H1 (cell line): ENCODE data around the gene DPP3.
"Not testable (repeated sequence)": the region's sequence is repeated elsewhere in the genome, so short reads cannot be mapped to it uniquely, and the experiment has no call there.

Source experiments
- CEBPB ChIP-seq: IDR thresholded peaks from 2 replicates; pipeline ENCODE4 v1.6.1; 2012; ENCODE audit warnings: low read depth, low read length
- CHD2 ChIP-seq: IDR thresholded peaks from 2 replicates; pipeline ENCODE4 v1.6.1; 2012; ENCODE audit warnings: low read length, improper control_type of control experiment
- EZH2 ChIP-seq: fragments of 200-600 bp; sonication (generic); IDR thresholded peaks from 2 replicates; pipeline ENCODE4 v1.7.1; 2012; ENCODE audit warnings: low read depth, mild to moderate bottlenecking, moderate library complexity, low read length, inconsistent platforms; ENCODE audit not compliant: severe bottlenecking
- GABPA ChIP-seq: IDR thresholded peaks from 2 replicates; pipeline ENCODE4 v1.6.1; 2011; ENCODE audit warnings: mild to moderate bottlenecking, low read length, moderate library complexity, borderline replicate concordance; ENCODE audit not compliant: insufficient read depth
- RXRA ChIP-seq: IDR thresholded peaks from 2 replicates; pipeline ENCODE4 v1.6.1; 2011; ENCODE audit warnings: low read depth, mild to moderate bottlenecking, low read length, moderate library complexity; ENCODE audit not compliant: insufficient read depth
- TF ChIP-seq, protein P1 (sequence below), 3 experiments: IDR thresholded peaks; 1 replicate in 2 of 3; 2 replicates in 1 of 3; pipeline versions ENCODE4 v1.5.1 to v1.6.1; 2011; ENCODE audit warnings: low read length in 3 of 3, mild to moderate bottlenecking in 3 of 3, inconsistent platforms in 2 of 3, low read depth in 1 of 3, moderate library complexity in 1 of 3; ENCODE audit not compliant: insufficient read depth in 1 of 3; ENCODE audit errors: control extremely low read depth in 1 of 3
- TF ChIP-seq, protein P2 (sequence below): IDR thresholded peaks from 2 replicates; pipeline ENCODE4 v1.6.1; 2012; ENCODE audit warnings: low read length, inconsistent platforms
- TF ChIP-seq, protein P3 (sequence below): IDR thresholded peaks from 2 replicates; pipeline ENCODE4 v1.6.1; 2012; ENCODE audit warnings: inconsistent platforms

DNA sequence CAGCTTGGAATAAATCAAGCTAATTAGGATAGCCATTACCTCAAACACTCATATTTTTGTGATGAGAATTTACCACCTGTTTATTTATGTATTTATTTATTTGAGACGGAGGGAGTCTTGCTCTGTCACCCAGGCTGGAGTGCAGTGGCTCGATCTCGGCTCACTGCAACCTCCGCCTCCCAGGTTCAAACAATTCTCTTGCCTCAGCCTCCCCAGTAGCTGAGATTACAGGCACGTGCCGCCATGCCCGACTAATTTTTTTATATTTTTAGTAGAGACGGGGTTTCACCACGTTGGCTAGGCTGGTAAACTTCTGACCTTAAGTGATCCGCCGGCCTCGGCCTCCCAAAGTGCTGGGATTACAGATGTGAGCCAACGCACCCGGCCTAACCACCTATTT is 64.7 kb downstream of the DPP3 start:
- TF ChIP-seq CEBPB, RXRA, CHD2, GABPA, EZH2: not testable (repeated sequence)
- TF ChIP-seq, protein P1, sequence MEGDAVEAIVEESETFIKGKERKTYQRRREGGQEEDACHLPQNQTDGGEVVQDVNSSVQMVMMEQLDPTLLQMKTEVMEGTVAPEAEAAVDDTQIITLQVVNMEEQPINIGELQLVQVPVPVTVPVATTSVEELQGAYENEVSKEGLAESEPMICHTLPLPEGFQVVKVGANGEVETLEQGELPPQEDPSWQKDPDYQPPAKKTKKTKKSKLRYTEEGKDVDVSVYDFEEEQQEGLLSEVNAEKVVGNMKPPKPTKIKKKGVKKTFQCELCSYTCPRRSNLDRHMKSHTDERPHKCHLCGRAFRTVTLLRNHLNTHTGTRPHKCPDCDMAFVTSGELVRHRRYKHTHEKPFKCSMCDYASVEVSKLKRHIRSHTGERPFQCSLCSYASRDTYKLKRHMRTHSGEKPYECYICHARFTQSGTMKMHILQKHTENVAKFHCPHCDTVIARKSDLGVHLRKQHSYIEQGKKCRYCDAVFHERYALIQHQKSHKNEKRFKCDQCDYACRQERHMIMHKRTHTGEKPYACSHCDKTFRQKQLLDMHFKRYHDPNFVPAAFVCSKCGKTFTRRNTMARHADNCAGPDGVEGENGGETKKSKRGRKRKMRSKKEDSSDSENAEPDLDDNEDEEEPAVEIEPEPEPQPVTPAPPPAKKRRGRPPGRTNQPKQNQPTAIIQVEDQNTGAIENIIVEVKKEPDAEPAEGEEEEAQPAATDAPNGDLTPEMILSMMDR (IDR thresholded peaks at IDR 0.05; ENCODE audit: control extremely low read depth in 1 of 3, insufficient read depth in 1 of 3, low read depth in 1 of 3, low read length in 3 of 3), result not testable (repeated sequence)
- TF ChIP-seq, protein P2, sequence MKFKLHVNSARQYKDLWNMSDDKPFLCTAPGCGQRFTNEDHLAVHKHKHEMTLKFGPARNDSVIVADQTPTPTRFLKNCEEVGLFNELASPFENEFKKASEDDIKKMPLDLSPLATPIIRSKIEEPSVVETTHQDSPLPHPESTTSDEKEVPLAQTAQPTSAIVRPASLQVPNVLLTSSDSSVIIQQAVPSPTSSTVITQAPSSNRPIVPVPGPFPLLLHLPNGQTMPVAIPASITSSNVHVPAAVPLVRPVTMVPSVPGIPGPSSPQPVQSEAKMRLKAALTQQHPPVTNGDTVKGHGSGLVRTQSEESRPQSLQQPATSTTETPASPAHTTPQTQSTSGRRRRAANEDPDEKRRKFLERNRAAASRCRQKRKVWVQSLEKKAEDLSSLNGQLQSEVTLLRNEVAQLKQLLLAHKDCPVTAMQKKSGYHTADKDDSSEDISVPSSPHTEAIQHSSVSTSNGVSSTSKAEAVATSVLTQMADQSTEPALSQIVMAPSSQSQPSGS, result not testable (repeated sequence)
- TF ChIP-seq, protein P3, sequence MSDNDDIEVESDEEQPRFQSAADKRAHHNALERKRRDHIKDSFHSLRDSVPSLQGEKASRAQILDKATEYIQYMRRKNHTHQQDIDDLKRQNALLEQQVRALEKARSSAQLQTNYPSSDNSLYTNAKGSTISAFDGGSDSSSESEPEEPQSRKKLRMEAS, result not testable (repeated sequence)
